OCI-LY7 (cell line): Measurements from ENCODE around the gene ACACB. TPM values are rescaled to one million over a fixed set of nuclear protein-coding genes. Genes with fewer than 3 reads are reported as not detected.

Source experiments
- BruUV-seq: library from RNA; stranded (reverse); fragments of 400-500 nt; replicated peaks from 2 replicates; lab custom pipeline; 2021; lab: Mats Ljungman, UMichigan
- CTCF ChIA-PET: fragments of 300-600 bp; sonication (Branson Sonifier 250); formaldehyde crosslinking; loops from one replicate; lab custom pipeline; 2022; ENCODE audit warnings: antibody characterized with exemption; ENCODE audit not compliant: unreplicated experiment; lab: Charles Lee
- POLR2A ChIA-PET: fragments of 300-600 bp; sonication (Branson Sonifier 250); formaldehyde crosslinking; loops from one replicate; lab custom pipeline; 2022; ENCODE audit warnings: antibody characterized with exemption; lab: Charles Lee
- DNase-seq: peaks from one replicate; pipeline ENCODE4 v3.0.0-alpha.2; 2015; ENCODE audit warnings: low spot score
- H2AFZ ChIP-seq: fragments of 200-600 bp; sonication (generic), shearing (Covaris generic); 2 replicates; pipeline ENCODE4 v1.6.1; 2014; ENCODE audit warnings: mild to moderate bottlenecking, antibody characterized with exemption, low read length, moderate library complexity
- H3K27ac ChIP-seq: fragments of 200-600 bp; sonication (generic); 2 replicates; pipeline ENCODE4 v1.5.1; 2014; ENCODE audit warnings: mixed run types, low read depth, mild to moderate bottlenecking, moderate library complexity, low read length, inconsistent platforms; ENCODE audit not compliant: poor library complexity, severe bottlenecking
- H3K36me3 ChIP-seq: fragments of 200-600 bp; sonication (generic); 2 replicates; pipeline ENCODE4 v1.6.1; 2014; ENCODE audit warnings: mild to moderate bottlenecking, antibody characterized with exemption, low read length, moderate library complexity, mixed read lengths; ENCODE audit not compliant: insufficient read depth
- H3K4me1 ChIP-seq: fragments of 200-600 bp; sonication (generic); 2 replicates; pipeline ENCODE4 v1.5.1; 2014; ENCODE audit warnings: mild to moderate bottlenecking, low read length; ENCODE audit not compliant: insufficient read depth, poor library complexity, severe bottlenecking
- H3K4me2 ChIP-seq: fragments of 200-600 bp; sonication (generic); 2 replicates; pipeline ENCODE4 v1.6.1; 2014; ENCODE audit warnings: mild to moderate bottlenecking, low read length
- H3K4me3 ChIP-seq: fragments of 200-600 bp; sonication (generic); 2 replicates; pipeline ENCODE4 v1.5.1; 2014; ENCODE audit warnings: mild to moderate bottlenecking, low read depth, low read length; ENCODE audit not compliant: poor library complexity, severe bottlenecking
- H3K79me2 ChIP-seq: fragments of 200-600 bp; sonication (generic); 2 replicates; pipeline ENCODE4 v1.6.1; 2016; ENCODE audit warnings: low read depth, mild to moderate bottlenecking, low read length, moderate library complexity, mixed read lengths; ENCODE audit not compliant: insufficient read depth
- H3K9me2 ChIP-seq: fragments of 200-600 bp; sonication (generic); 2 replicates; pipeline ENCODE4 v1.6.1; 2016; ENCODE audit warnings: mild to moderate bottlenecking, low read length, mixed read lengths; ENCODE audit not compliant: insufficient read depth
- H3K9me3 ChIP-seq: fragments of 200-600 bp; sonication (generic); 2 replicates; pipeline ENCODE4 v1.6.1; 2014; ENCODE audit warnings: mild to moderate bottlenecking, mixed run types, low read length, mixed read lengths
- H4K20me1 ChIP-seq: fragments of 200-600 bp; sonication (generic); 2 replicates; pipeline ENCODE4 v1.6.1; 2014; ENCODE audit warnings: mild to moderate bottlenecking, antibody characterized with exemption, low read length, moderate library complexity, mixed read lengths; ENCODE audit not compliant: insufficient read depth
- EZH2phosphoT487 ChIP-seq: fragments of 200-600 bp; sonication (generic); IDR thresholded peaks from 2 replicates; pipeline ENCODE4 v1.6.1; 2018; ENCODE audit warnings: low read depth, borderline replicate concordance, mild to moderate bottlenecking, mixed run types, antibody characterized with exemption, low read length, moderate library complexity, mixed read lengths
- intact Hi-C: fragments of 100-400 bp; cut with micrococcal nuclease; formaldehyde crosslinking; loops from one replicate; pipeline ENCODE4 v1.10.0; 2022; ENCODE audit not compliant: unreplicated experiment
- total RNA-seq, 2 experiments: library from RNA; depleted of rRNA in 1 of 2; stranded (reverse); fragments of >200 nt in 1 of 2; shearing (Covaris generic) in 1 of 2; gene quantifications; 2 replicates each; pipeline ENCODE4 v1.2.3, GENCODE V29; 2014 to 2022
- TF ChIP-seq, protein P1 (sequence below): fragments of 200-600 bp; sonication (generic); conservative IDR thresholded peaks from 2 replicates; pipeline ENCODE4 v1.5.1; 2014; ENCODE audit warnings: mild to moderate bottlenecking, antibody characterized with exemption, low read length, moderate library complexity, mixed read lengths

ACACB gene
- total RNA-seq, 2 experiments from 2014 or later, result 19.7 to 45.1 TPM

DNA sequence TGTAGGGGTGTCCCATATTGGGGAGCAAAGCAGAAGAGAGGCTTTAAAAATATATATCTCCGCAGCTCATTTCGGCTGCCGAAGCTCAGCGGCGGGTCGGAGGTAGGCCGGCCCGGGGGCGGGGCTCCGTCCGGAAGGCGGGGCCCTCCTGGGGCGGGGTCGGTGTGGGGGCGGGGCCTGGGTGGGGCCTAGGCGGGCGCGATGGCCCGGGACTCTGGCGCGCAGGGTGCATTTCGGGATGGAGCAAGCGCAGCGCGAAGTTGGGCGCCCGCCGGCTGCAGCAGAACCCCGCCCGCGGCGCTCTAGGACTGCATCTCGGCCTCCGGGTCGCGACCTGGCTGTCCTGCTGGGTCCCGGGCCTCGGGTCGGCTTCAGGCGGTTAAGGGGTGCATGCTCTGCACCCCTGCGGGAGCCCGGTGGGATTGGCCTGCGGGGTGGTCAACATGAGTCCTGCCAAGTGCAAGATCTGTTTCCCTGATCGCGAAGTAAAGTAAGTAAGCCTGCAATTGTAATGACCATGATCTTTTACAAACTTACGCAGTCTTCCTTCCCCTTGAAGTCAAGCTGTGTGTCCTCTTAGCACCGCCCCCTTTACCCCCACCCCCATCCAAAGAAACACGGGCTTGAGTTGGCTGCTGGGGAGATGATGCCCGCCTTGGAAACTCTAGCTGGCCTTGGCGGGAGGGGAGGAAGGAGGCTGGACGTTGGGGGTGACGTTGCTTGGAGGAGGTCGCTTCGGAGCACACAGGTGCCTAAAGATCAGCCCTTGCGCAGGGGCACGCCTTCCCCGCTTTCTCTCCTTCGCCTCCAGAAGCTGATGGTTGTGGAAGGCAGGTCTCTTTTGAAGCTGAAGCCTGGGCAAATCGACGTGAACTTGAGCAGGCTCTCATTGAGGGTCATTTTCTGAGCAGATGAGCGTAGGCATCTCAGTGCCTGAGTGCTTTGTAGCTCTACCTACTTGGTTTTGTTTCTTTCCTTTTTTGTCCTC lies 38.4 kb downstream of the ACACB start:
- TSS peak; percentile 75 for BruUV-seq
- Histone ChIP-seq H2AFZ (peak overlapping the region; percentile 81), H3K4me2 (peak overlapping the region; percentile 82), H3K4me3 (peak overlapping the region; percentile 77), H3K27ac (peak overlapping the region; percentile 84), H4K20me1 (no peaks in the 10 kb centered on the region), H3K36me3 (no peaks in the 10 kb centered on the region), H3K79me2 (peaks cover 19% of the 10 kb centered on the region; the same call in 1 of the 2 replicates), H3K9me3 (no peaks in the 10 kb centered on the region), H3K9me2 (no peaks in the 10 kb centered on the region), H3K4me1 (peaks cover 35% of the 10 kb centered on the region)
- peak; percentile 92 for DNase-seq
- CTCF ChIA-PET, result interaction anchor here (0.5 to 1.5 kb wide), 6 partner anchors 9 to 1024 kb away, joined by 3 read pairs; no protein-coding TSS in a partner anchor
- POLR2A ChIA-PET, result interaction anchor here (0.6 to 1.2 kb wide), 18 partner anchors 8 to 1715 kb away, joined by 3 to 8 read pairs (median 4); partner anchors contain the start of gene MVK
- TF ChIP-seq EZH2phosphoT487, result no peak
- TF ChIP-seq, protein P1, sequence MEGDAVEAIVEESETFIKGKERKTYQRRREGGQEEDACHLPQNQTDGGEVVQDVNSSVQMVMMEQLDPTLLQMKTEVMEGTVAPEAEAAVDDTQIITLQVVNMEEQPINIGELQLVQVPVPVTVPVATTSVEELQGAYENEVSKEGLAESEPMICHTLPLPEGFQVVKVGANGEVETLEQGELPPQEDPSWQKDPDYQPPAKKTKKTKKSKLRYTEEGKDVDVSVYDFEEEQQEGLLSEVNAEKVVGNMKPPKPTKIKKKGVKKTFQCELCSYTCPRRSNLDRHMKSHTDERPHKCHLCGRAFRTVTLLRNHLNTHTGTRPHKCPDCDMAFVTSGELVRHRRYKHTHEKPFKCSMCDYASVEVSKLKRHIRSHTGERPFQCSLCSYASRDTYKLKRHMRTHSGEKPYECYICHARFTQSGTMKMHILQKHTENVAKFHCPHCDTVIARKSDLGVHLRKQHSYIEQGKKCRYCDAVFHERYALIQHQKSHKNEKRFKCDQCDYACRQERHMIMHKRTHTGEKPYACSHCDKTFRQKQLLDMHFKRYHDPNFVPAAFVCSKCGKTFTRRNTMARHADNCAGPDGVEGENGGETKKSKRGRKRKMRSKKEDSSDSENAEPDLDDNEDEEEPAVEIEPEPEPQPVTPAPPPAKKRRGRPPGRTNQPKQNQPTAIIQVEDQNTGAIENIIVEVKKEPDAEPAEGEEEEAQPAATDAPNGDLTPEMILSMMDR, result 0 out of 2 replicates have a peak, but pooled peaks have one; percentile 17
- intact Hi-C loops, result loop anchor here (2.0 kb wide), 1 partner anchor 58 kb away; the partner anchor contains the start of gene UNG

DNA sequence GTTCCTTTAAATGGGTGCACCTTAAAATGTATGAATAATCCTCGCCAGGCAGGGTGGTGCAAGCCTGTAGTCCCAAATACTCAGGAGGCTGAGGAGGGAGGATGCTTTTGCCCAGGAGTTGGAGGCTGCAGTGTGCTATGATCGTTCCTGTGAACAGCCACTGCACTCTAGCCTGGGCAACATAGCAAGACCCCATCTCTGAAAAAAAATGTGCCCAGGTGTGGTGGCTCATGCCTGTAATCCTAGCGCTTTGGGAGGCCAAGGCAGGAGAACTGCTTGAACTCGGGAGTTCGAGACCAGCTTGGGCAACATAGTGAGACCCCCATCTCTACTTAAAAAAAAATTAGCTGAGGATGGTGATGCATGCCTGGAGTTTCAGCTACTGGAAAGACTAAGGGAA lies 39.6 kb downstream of the ACACB start:
- peak overlapping the region; percentile 82 for H3K4me2 ChIP-seq
- no peaks in the 10 kb centered on the region for H3K9me3 ChIP-seq
- H3K4me3 ChIP-seq, result peak overlapping the region; percentile 77
- CTCF ChIA-PET, result no interaction called here
- BruUV-seq, result no TSS peak
- intact Hi-C loops, result no loop called here
- POLR2A ChIA-PET, result interaction anchor here (0.7 to 1.1 kb wide), 2 partner anchors 34 to 191 kb away, joined by 3 to 7 read pairs; no protein-coding TSS in a partner anchor
- peak overlapping the region; percentile 84 for H3K27ac ChIP-seq
- TF ChIP-seq EZH2phosphoT487, result no peak
- TF ChIP-seq, protein P1, result no peak
- H2AFZ ChIP-seq, result no peak overlapping the region
- peaks cover 35% of the 10 kb centered on the region for H3K4me1 ChIP-seq
- H3K36me3 ChIP-seq, result no peaks in the 10 kb centered on the region
- H4K20me1 ChIP-seq, result no peaks in the 10 kb centered on the region
- peaks cover 19% of the 10 kb centered on the region; the same call in 1 of the 2 replicates for H3K79me2 ChIP-seq
- no peaks in the 10 kb centered on the region for H3K9me2 ChIP-seq
- no peak for DNase-seq
